OCI-LY1 (cell line): ENCODE results near the gene GID4.

Experiments
- EZH2 ChIP-seq: fragments of 200-600 bp; sonication (generic), shearing (Covaris generic); IDR thresholded peaks from 2 replicates; pipeline ENCODE4 v1.8.0; 2017; ENCODE audit warnings: borderline replicate concordance, mixed run types, mild to moderate bottlenecking, antibody characterized with exemption, low read length, moderate library complexity, mixed read lengths
- TF ChIP-seq, protein P1 (sequence below): fragments of 200-600 bp; sonication (generic), shearing (Covaris generic); IDR thresholded peaks from 2 replicates; pipeline ENCODE4 v1.5.1; 2017; ENCODE audit warnings: mild to moderate bottlenecking, antibody characterized with exemption, low read length, moderate library complexity, mixed read lengths

DNA sequence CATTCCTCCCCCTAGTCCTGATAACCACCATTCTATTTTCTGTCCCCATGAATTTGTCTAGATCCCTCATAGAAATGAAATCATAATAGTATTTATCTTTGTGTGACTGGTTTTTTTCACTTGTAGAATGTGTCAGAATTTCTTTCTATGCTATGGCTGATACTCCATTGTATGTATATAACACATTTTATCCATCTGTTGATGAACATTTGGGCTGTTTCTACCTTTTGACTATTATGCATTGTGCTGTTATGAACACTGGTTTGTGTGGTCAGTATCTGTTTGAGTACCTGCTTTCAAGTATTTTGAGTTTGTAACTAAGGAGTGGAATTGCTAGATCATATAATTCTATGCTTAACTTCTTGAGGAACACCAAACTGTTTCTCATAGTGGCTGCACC lies 32.5 kb downstream of the GID4 start:
- TF ChIP-seq, protein P1, sequence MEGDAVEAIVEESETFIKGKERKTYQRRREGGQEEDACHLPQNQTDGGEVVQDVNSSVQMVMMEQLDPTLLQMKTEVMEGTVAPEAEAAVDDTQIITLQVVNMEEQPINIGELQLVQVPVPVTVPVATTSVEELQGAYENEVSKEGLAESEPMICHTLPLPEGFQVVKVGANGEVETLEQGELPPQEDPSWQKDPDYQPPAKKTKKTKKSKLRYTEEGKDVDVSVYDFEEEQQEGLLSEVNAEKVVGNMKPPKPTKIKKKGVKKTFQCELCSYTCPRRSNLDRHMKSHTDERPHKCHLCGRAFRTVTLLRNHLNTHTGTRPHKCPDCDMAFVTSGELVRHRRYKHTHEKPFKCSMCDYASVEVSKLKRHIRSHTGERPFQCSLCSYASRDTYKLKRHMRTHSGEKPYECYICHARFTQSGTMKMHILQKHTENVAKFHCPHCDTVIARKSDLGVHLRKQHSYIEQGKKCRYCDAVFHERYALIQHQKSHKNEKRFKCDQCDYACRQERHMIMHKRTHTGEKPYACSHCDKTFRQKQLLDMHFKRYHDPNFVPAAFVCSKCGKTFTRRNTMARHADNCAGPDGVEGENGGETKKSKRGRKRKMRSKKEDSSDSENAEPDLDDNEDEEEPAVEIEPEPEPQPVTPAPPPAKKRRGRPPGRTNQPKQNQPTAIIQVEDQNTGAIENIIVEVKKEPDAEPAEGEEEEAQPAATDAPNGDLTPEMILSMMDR, result no peak
- no peak for TF ChIP-seq EZH2
